Nephron (organoid): ENCODE data around the gene EXD3.
A peak's percentile ranks its signal among the peaks of the same experiment; 100 is the strongest.

Experiments used
- H3K27ac Mint-ChIP-seq, 3 experiments: 2 replicates each; pipeline ENCODE4 v1.8.0; 2020; ENCODE audit warnings: mixed read lengths in 3 of 3, mild to moderate bottlenecking in 2 of 3, moderate library complexity in 1 of 3
- H3K27me3 Mint-ChIP-seq: 2 replicates; pipeline ENCODE4 v1.8.0; 2021; ENCODE audit warnings: low read depth, mild to moderate bottlenecking, moderate library complexity, mixed read lengths
- H3K36me3 Mint-ChIP-seq: 2 replicates; pipeline ENCODE4 v1.8.0; 2020; ENCODE audit warnings: low read depth, mixed read lengths
- H3K4me1 Mint-ChIP-seq: 2 replicates; pipeline ENCODE4 v1.8.0; 2020; ENCODE audit warnings: mixed read lengths
- H3K4me3 Mint-ChIP-seq, 3 experiments: 2 replicates each; pipeline ENCODE4 v1.8.0; 2020; ENCODE audit warnings: mild to moderate bottlenecking in 3 of 3, mixed read lengths in 3 of 3, moderate library complexity in 2 of 3
- H3K9me3 Mint-ChIP-seq: 2 replicates; pipeline ENCODE4 v1.8.0; 2020; ENCODE audit warnings: mixed read lengths
- CTCF ChIP-seq, 3 experiments: fragments of 200-600 bp; sonication (generic); IDR thresholded peaks; one replicate each; pipeline ENCODE4 v1.5.0; 2021; ENCODE audit warnings: antibody characterized with exemption in 3 of 3; ENCODE audit not compliant: unreplicated experiment in 3 of 3

EXD3 gene

GRCh38 chr9:137428311-137428630 lies 5.3 kb upstream of the EXD3 start:
- TF ChIP-seq CTCF (IDR thresholded peaks at IDR 0.05; ENCODE audit: unreplicated experiment in 3 of 3) = no peak
- H3K4me3 Mint-ChIP-seq = no peak overlapping the region
- H3K27ac Mint-ChIP-seq = no peak overlapping the region
- no peaks in the 10 kb centered on the region for H3K36me3 Mint-ChIP-seq
- no peaks in the 10 kb centered on the region for H3K9me3 Mint-ChIP-seq
- peaks cover 6% of the 10 kb centered on the region for H3K4me1 Mint-ChIP-seq
- no peaks in the 10 kb centered on the region for H3K27me3 Mint-ChIP-seq

GRCh38 chr9:137427454-137428310 lies 4.7 kb upstream of the EXD3 start:
- TF ChIP-seq CTCF (IDR thresholded peaks at IDR 0.05; ENCODE audit: unreplicated experiment in 3 of 3) = no peak
- H3K27me3 Mint-ChIP-seq = no peaks in the 10 kb centered on the region
- no peak overlapping the region for H3K27ac Mint-ChIP-seq
- no peaks in the 10 kb centered on the region for H3K9me3 Mint-ChIP-seq
- no peaks in the 10 kb centered on the region for H3K36me3 Mint-ChIP-seq
- no peak overlapping the region for H3K4me3 Mint-ChIP-seq
- H3K4me1 Mint-ChIP-seq = peaks cover 6% of the 10 kb centered on the region

GRCh38 chr9:137426018-137426681 lies 3.2 kb upstream of the EXD3 start:
- no peaks in the 10 kb centered on the region for H3K9me3 Mint-ChIP-seq
- H3K4me3 Mint-ChIP-seq = peak overlapping the region in 1 of 3 experiments; percentile 27
- H3K4me1 Mint-ChIP-seq = peaks cover 11% of the 10 kb centered on the region
- H3K27ac Mint-ChIP-seq = no peak overlapping the region
- TF ChIP-seq CTCF (IDR thresholded peaks at IDR 0.05; ENCODE audit: unreplicated experiment in 3 of 3) = no peak
- H3K27me3 Mint-ChIP-seq = no peaks in the 10 kb centered on the region
- H3K36me3 Mint-ChIP-seq = no peaks in the 10 kb centered on the region

- Mint-ChIP-seq H3K9me3 (no peaks in the 10 kb centered on the region), H3K4me3 (peak overlapping the region; percentile 77 to 85 (median 84)), H3K27ac (no peak overlapping the region), H3K4me1 (peaks cover 11% of the 10 kb centered on the region), H3K36me3 (no peaks in the 10 kb centered on the region), H3K27me3 (no peaks in the 10 kb centered on the region)
- TF ChIP-seq CTCF (IDR thresholded peaks at IDR 0.05; ENCODE audit: unreplicated experiment in 3 of 3) = peak in 1 of 3 experiments; percentile 40
These were observed 741 bp upstream of the EXD3 start for GRCh38 chr9:137423514-137424291.

GRCh38 chr9:137421838-137422603 lies 941 bp downstream of the EXD3 start:
- H3K27me3 Mint-ChIP-seq = no peaks in the 10 kb centered on the region
- H3K4me1 Mint-ChIP-seq = peaks cover 11% of the 10 kb centered on the region
- H3K36me3 Mint-ChIP-seq = no peaks in the 10 kb centered on the region
- no peak for TF ChIP-seq CTCF (IDR thresholded peaks at IDR 0.05; ENCODE audit: unreplicated experiment in 3 of 3)
- H3K9me3 Mint-ChIP-seq = no peaks in the 10 kb centered on the region
- peak overlapping the region; percentile 88 to 91 (median 88) for H3K4me3 Mint-ChIP-seq
- H3K27ac Mint-ChIP-seq = peak overlapping the region; percentile 22 to 33 (median 30)
